IMR-90 (cell line): Measurements from ENCODE around the gene SFT2D2. TPM values are rescaled to one million over a fixed set of nuclear protein-coding genes. Genes with fewer than 3 reads are reported as not detected.

ENCODE experiments used
- ATAC-seq: fragments of 200-7000 bp; cut with Tn5 transposase; 2 replicates; pipeline ENCODE4 v1.9.1; 2020; ENCODE audit warnings: low read depth, mild to moderate bottlenecking, moderate library complexity
- BruUV-seq: library from RNA; stranded (reverse); fragments of 400-500 nt; replicated peaks from 2 replicates; lab custom pipeline; 2021; lab: Mats Ljungman, UMichigan
- CTCF ChIA-PET: fragments of 300-600 bp; formaldehyde crosslinking; extraction: SDS; loops from one replicate; lab custom pipeline; 2021; ENCODE audit warnings: antibody characterized with exemption; lab: Yijun Ruan, JAX
- POLR2A ChIA-PET: fragments of 300-600 bp; sonication (Branson Sonifier 250); formaldehyde crosslinking; loops from one replicate; lab custom pipeline; 2022; ENCODE audit warnings: antibody characterized with exemption; ENCODE audit not compliant: unreplicated experiment; lab: Charles Lee
- DNase-seq: peaks from one replicate; pipeline ENCODE4 v3.0.0; 2013
- H2AFZ ChIP-seq: replicated peaks from 2 replicates; pipeline ENCODE3; 2013; ENCODE audit warnings: low read length, mild to moderate bottlenecking; ENCODE audit not compliant: poor library complexity
- H2AK5ac ChIP-seq: 2 replicates; pipeline ENCODE4 v1.6.1; 2013; ENCODE audit warnings: low read depth, low read length, inconsistent platforms
- H2AK9ac ChIP-seq: replicated peaks from 2 replicates; pipeline ENCODE3; 2013; ENCODE audit warnings: mild to moderate bottlenecking, low read depth, low read length, moderate library complexity; ENCODE audit not compliant: poor library complexity
- H2BK120ac ChIP-seq: 2 replicates; pipeline ENCODE4 v1.6.1; 2013; ENCODE audit warnings: low read depth, low read length, inconsistent platforms
- H2BK15ac ChIP-seq: 3 replicates; pipeline ENCODE4 v1.6.1; 2013; ENCODE audit warnings: low read depth, low read length, inconsistent platforms
- H2BK20ac ChIP-seq: 2 replicates; pipeline ENCODE4 v1.6.1; 2013; ENCODE audit warnings: low read depth, mild to moderate bottlenecking, inconsistent platforms, low read length, moderate library complexity
- H2BK5ac ChIP-seq: 2 replicates; pipeline ENCODE4 v1.6.1; 2013; ENCODE audit warnings: mild to moderate bottlenecking, low read depth, low read length, inconsistent platforms; ENCODE audit not compliant: poor library complexity, severe bottlenecking
- H3K14ac ChIP-seq: replicated peaks from 2 replicates; pipeline ENCODE4 v1.6.1; 2013; ENCODE audit warnings: low read depth, low read length, inconsistent platforms
- H3K18ac ChIP-seq: 2 replicates; pipeline ENCODE4 v1.6.1; 2013; ENCODE audit warnings: low read depth, low read length, control low read depth
- H3K23ac ChIP-seq: 2 replicates; pipeline ENCODE4 v1.6.1; 2013; ENCODE audit warnings: low read depth, low read length, inconsistent platforms
- H3K27ac ChIP-seq: 2 replicates; pipeline ENCODE4 v1.5.1; 2013; ENCODE audit warnings: mild to moderate bottlenecking, control low read depth, low read length; ENCODE audit not compliant: insufficient read depth
- H3K27me3 ChIP-seq: 2 replicates; pipeline ENCODE4 v1.6.1; 2013; ENCODE audit warnings: low read length; ENCODE audit not compliant: control insufficient read depth, insufficient read depth
- H3K36me3 ChIP-seq: 2 replicates; pipeline ENCODE4 v1.6.1; 2013; ENCODE audit warnings: low read length, mixed read lengths; ENCODE audit not compliant: control insufficient read depth, insufficient read depth
- H3K4ac ChIP-seq: 2 replicates; pipeline ENCODE4 v1.6.1; 2013; ENCODE audit warnings: low read depth, low read length, inconsistent platforms
- H3K4me1 ChIP-seq: 2 replicates; pipeline ENCODE4 v1.6.1; 2013; ENCODE audit warnings: low read length, mixed read lengths; ENCODE audit not compliant: control insufficient read depth, insufficient read depth
- H3K4me2 ChIP-seq: 2 replicates; pipeline ENCODE4 v1.6.1; 2013; ENCODE audit warnings: low read depth, mild to moderate bottlenecking, control low read depth, low read length, moderate library complexity
- H3K4me3 ChIP-seq: 2 replicates; pipeline ENCODE4 v1.5.1; 2013; ENCODE audit warnings: low read depth, mild to moderate bottlenecking, control low read depth, low read length, moderate library complexity; ENCODE audit not compliant: insufficient read depth
- H3K56ac ChIP-seq: 2 replicates; pipeline ENCODE4 v1.6.1; 2013; ENCODE audit warnings: low read length, inconsistent platforms; ENCODE audit not compliant: insufficient read depth; ENCODE audit errors: extremely low read depth
- H3K79me1 ChIP-seq, 2 experiments: 2 replicates each; pipeline ENCODE4 v1.6.1; 2013; ENCODE audit warnings: low read length in 2 of 2, inconsistent platforms in 1 of 2, low read depth in 1 of 2
- H3K9ac ChIP-seq: 2 replicates; pipeline ENCODE4 v1.6.1; 2013; ENCODE audit warnings: low read depth, low read length, control low read depth
- H3K9me1 ChIP-seq: 2 replicates; pipeline ENCODE4 v1.6.1; 2013; ENCODE audit warnings: low read length, inconsistent platforms; ENCODE audit not compliant: insufficient read depth
- H3K9me3 ChIP-seq: 2 replicates; pipeline ENCODE4 v1.6.1; 2013; ENCODE audit warnings: low read length; ENCODE audit not compliant: control insufficient read depth, insufficient read depth
- H4K20me1 ChIP-seq: 2 replicates; pipeline ENCODE4 v1.6.1; 2013; ENCODE audit warnings: low read length, inconsistent platforms; ENCODE audit not compliant: insufficient read depth
- H4K5ac ChIP-seq: 2 replicates; pipeline ENCODE4 v1.6.1; 2013; ENCODE audit warnings: mild to moderate bottlenecking, low read depth, low read length, control low read depth
- H4K8ac ChIP-seq, 2 experiments: 2 replicates each; pipeline ENCODE4 v1.6.1; 2013; ENCODE audit warnings: low read depth in 2 of 2, low read length in 2 of 2, control low read depth in 1 of 2, inconsistent platforms in 1 of 2
- H4K91ac ChIP-seq: 2 replicates; pipeline ENCODE4 v1.6.1; 2013; ENCODE audit warnings: low read depth, low read length, inconsistent platforms; ENCODE audit not compliant: insufficient read depth
- BHLHE40 ChIP-seq: fragments of 150-350 bp; IDR thresholded peaks from 2 replicates; pipeline ENCODE4 v1.6.1; 2016; ENCODE audit warnings: mild to moderate bottlenecking, low read depth, low read length
- CTCF ChIP-seq: conservative IDR thresholded peaks from 2 replicates; pipeline ENCODE4 v1.5.1; 2012; ENCODE audit warnings: mild to moderate bottlenecking, low read depth, low read length, improper control_type of control experiment
- POLR2A ChIP-seq: IDR thresholded peaks from 2 replicates; pipeline ENCODE4 v1.6.1; 2012; ENCODE audit warnings: mild to moderate bottlenecking, low read depth, low read length
- RAD21 ChIP-seq: IDR thresholded peaks from 2 replicates; pipeline ENCODE4 v1.6.1; 2012; ENCODE audit warnings: low read length, improper control_type of control experiment
- SMC3 ChIP-seq: fragments of 150-350 bp; IDR thresholded peaks from 2 replicates; pipeline ENCODE4 v1.6.1; 2016; ENCODE audit warnings: low read depth, mild to moderate bottlenecking, antibody characterized with exemption, low read length, moderate library complexity
- WGBS, 2 experiments: methylation state at CpG; one replicate each; pipeline versions ENCODE4 v1.1.5 to v1.1.7; 2013; ENCODE audit warnings: missing lambda C conversion rate in 2 of 2; ENCODE audit not compliant: insufficient read length in 1 of 2; ENCODE audit errors: extremely low coverage in 2 of 2; 5-methylcytosine and 5-hydroxymethylcytosine counted together
- dilution Hi-C: fragments of 300-500 bp; cut with HindIII; formaldehyde crosslinking; loops from one replicate; pipeline ENCODE4 v1.14.3; 2018; ENCODE audit warnings: low sequenced_read_pairs; ENCODE audit not compliant: unreplicated experiment
- in situ Hi-C: fragments of 300-500 bp; cut with MboI; formaldehyde crosslinking; loops from 3 replicates; pipeline ENCODE4 v1.14.3; 2019; ENCODE audit warnings: low sequenced_read_pairs, inconsistent platforms, mixed read lengths
- intact Hi-C: fragments of 100-400 bp; cut with micrococcal nuclease; formaldehyde crosslinking; loops from 2 replicates; pipeline ENCODE4 v1.10.0; 2022
- polyA plus RNA-seq, 3 experiments: library from polyadenylated mRNA; depleted of rRNA; stranded (reverse); fragments of >200 nt; gene quantifications; 2 replicates each; pipeline ENCODE4 v1.2.3, GENCODE V29; 2012; ENCODE audit warnings: low replicate concordance in 1 of 3
- total RNA-seq: library from RNA; depleted of rRNA; stranded (reverse); fragments of >200 nt; gene quantifications from 2 replicates; pipeline ENCODE4 v1.2.3, GENCODE V29; 2012

The SFT2D2 gene
- total and polyA plus RNA-seq, 2 of the 4 experiments (the other 2 are of a cell fraction): 11.1 to 37.6 TPM

- Histone ChIP-seq H3K9me1 (peaks cover 15% of the 10 kb centered on the region), H2AK5ac (no peak overlapping the region), H3K14ac (no peak overlapping the region), H2BK20ac (no peak overlapping the region), H2BK5ac (no peak overlapping the region), H3K9me3 (no peaks in the 10 kb centered on the region), H3K36me3 (peaks cover 32% of the 10 kb centered on the region), H3K4me3 (no peak overlapping the region), H3K27ac (no peak overlapping the region), H4K20me1 (peaks cover 16% of the 10 kb centered on the region; the same call in 1 of the 2 replicates), H3K4ac (no peak overlapping the region), H2BK15ac (no peak overlapping the region), H3K79me1 (peaks cover 22 to 45% of the 10 kb centered on the region in 2 experiments), H4K8ac (no peak overlapping the region), H2AFZ (no peak overlapping the region), H4K5ac (no peak overlapping the region), H4K91ac (no peak overlapping the region), H2BK120ac (no peak overlapping the region), H3K9ac (no peak overlapping the region), H2AK9ac (no peak overlapping the region), H3K4me2 (no peak overlapping the region), H3K23ac (no peak overlapping the region), H3K4me1 (no peaks in the 10 kb centered on the region), H3K27me3 (no peaks in the 10 kb centered on the region), H3K18ac (no peak overlapping the region), H3K56ac (no peak overlapping the region)
- no TSS peak for BruUV-seq
- in situ Hi-C loops: no loop called here
- DNase-seq (peak; percentile 43), ATAC-seq (peak; percentile 80)
- TF ChIP-seq CTCF (peak; percentile 51), BHLHE40 (no peak), POLR2A (no peak), SMC3 (0 out of 2 replicates have a peak, but pooled peaks have one; percentile 28), RAD21 (peak; percentile 50)
- WGBS, 2 experiments: 100% methylated on average over 1 of the region's 8 CpGs; no CpG with 5 or more reads in 1 of the 2 experiments
- intact Hi-C loops: no loop called here
- ChIA-PET POLR2A (no interaction called here), CTCF (interaction anchor here (0.6 to 1.3 kb wide), 4 partner anchors 17 to 934 kb away, joined by 4 to 5 read pairs (median 4); no protein-coding TSS in a partner anchor)
- dilution Hi-C loops: no loop called here
These were observed 9.2 kb downstream of the SFT2D2 start for GRCh38 chr1:168234846-168235547.
